Measurements from ENCODE around the gene DVL2. TPM values are rescaled to one million over a fixed set of nuclear protein-coding genes. Genes with fewer than 3 reads are reported as not detected.

Gene DVL2
- total and polyA plus RNA-seq, 2 of the 13 experiments (the other 11 are each of a cell fraction or from before 2014, with no cell fraction given): 5.7 to 38.2 TPM

DNA sequence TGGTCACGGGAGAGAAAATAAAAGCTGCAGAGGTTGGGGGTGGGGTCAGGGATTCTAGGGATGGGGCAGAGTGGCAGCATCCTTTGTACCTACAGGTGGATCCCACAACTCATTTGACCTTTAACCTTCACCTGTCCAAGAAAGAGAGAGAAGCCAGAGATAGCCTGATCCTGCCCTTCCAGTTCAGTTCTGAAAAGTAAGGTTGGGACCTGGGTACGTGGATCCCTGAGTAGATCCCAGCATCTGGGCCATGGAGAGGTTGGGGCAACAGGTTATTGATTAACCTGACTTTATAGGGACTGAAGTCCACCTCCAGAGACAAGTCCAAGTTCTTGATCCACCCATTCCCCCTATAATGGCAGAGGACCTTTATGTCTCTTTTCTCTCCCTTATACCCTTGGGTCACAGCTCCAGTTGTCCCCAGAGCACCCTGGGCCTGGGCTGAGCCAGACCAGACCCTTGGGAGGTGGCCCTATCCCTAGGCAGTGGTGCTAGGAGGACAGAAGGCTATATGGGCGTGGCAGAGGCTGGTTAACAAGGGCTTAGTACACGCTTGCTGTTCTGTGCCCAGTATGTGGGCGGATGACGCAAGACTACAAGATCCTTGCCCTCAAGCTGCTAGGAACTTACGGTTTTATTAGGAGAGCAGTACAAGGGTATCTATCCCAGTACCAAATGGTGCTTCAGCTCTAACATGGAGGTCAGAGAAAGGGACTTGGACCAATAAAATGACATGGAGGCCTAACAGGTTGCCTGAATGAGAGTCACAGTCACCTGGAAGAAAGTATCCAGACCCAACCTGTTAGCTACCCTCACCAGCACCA, 24.6 kb upstream of the DVL2 start:
- DNase-seq (ENCODE audit: low spot score) (peak; percentile 78), FAIRE-seq (peak; percentile 93), ATAC-seq (peak; percentile 83)
- peak overlapping the region; percentile 43 for H3K9ac ChIP-seq (ENCODE audit: insufficient read depth, low read depth, low read length)
- H2AFZ ChIP-seq (ENCODE audit: low read length): no peak overlapping the region
- BruUV-seq (replicated peaks): TSS peak; percentile 95
- peaks cover 3% of the 10 kb centered on the region for H3K79me2 ChIP-seq (ENCODE audit: insufficient read depth, low read length)
- H3K36me3 ChIP-seq (replicated peaks in 1 of 2; ENCODE audit: control insufficient read depth in 1 of 2, insufficient read depth in 2 of 2, low read length in 2 of 2): peaks cover 8 to 13% of the 10 kb centered on the region in 2 experiments; a peak in 4 of 5 replicates
- ChIA-PET POLR2A (interaction anchor here (0.6 to 3.5 kb wide), 12 partner anchors 8 to 368 kb away, joined by 3 to 35 read pairs (median 4); partner anchors contain the start of genes DVL2, GABARAP, NEURL4 and PHF23), CTCF (ENCODE audit: low intra/inter-chr PET ratio, low total read pairs) (no interaction called here)
- intact Hi-C loops (cut with micrococcal nuclease; ENCODE audit: unreplicated experiment) (no loop called here), in situ Hi-C loops (cut with HindIII; ENCODE audit: extremely low pct_ligation_motif_present, low pct_unique_long_range_greater_than_20kb) (no loop called here)
- peak overlapping the region; percentile 77 for H3K4me2 ChIP-seq (ENCODE audit: low read depth, low read length)
- H3K27me3 ChIP-seq (ENCODE audit: control insufficient read depth in 1 of 2, insufficient read depth in 2 of 2, low read length in 2 of 2): no peaks in the 10 kb centered on the region
- 8% methylated on average over 5 of the region's 7 CpGs for WGBS (ENCODE audit: low lambda C conversion rate)
- peak overlapping the region in 2 of 3 experiments; percentile 1 to 50; a peak in 3 of 6 replicates for H3K4me3 ChIP-seq (replicated peaks in 1 of 3; ENCODE audit: insufficient read depth in 1 of 3, low read depth in 2 of 3, low read length in 3 of 3)
- H3K4me1 ChIP-seq (ENCODE audit: insufficient read depth, low read length): peaks cover 53% of the 10 kb centered on the region
- H3K27ac ChIP-seq (ENCODE audit: extremely low read length, insufficient read depth, low read length): peak overlapping the region; percentile 70
- no peaks in the 10 kb centered on the region for H3K9me3 ChIP-seq (ENCODE audit: low read length)
- H4K20me1 ChIP-seq (ENCODE audit: insufficient read depth, low read length): no peaks in the 10 kb centered on the region
- TF ChIP-seq ONECUT2 (CRISPR knock-in tag; IDR thresholded peaks at IDR 0.05): peak; percentile 54
- peak; percentile 41 to 60; a peak in 3 of 4 replicates for TF ChIP-seq POLR2A (IDR thresholded peaks at IDR 0.05; ENCODE audit: insufficient read depth in 1 of 2, low read depth in 2 of 2, low read length in 2 of 2)
- peak; percentile 56; the same call in 1 of the 2 replicates for TF ChIP-seq CCDC6 (CRISPR knock-in tag; IDR thresholded peaks at IDR 0.05)
- TF ChIP-seq POLR2AphosphoS5 (IDR thresholded peaks at IDR 0.05; ENCODE audit: low read depth, low read length): peak; percentile 48; the same call in 1 of the 2 replicates
- TF ChIP-seq ETV6 (CRISPR knock-in tag; conservative IDR thresholded peaks at IDR 0.05): no peak
- TF ChIP-seq, protein P1, sequence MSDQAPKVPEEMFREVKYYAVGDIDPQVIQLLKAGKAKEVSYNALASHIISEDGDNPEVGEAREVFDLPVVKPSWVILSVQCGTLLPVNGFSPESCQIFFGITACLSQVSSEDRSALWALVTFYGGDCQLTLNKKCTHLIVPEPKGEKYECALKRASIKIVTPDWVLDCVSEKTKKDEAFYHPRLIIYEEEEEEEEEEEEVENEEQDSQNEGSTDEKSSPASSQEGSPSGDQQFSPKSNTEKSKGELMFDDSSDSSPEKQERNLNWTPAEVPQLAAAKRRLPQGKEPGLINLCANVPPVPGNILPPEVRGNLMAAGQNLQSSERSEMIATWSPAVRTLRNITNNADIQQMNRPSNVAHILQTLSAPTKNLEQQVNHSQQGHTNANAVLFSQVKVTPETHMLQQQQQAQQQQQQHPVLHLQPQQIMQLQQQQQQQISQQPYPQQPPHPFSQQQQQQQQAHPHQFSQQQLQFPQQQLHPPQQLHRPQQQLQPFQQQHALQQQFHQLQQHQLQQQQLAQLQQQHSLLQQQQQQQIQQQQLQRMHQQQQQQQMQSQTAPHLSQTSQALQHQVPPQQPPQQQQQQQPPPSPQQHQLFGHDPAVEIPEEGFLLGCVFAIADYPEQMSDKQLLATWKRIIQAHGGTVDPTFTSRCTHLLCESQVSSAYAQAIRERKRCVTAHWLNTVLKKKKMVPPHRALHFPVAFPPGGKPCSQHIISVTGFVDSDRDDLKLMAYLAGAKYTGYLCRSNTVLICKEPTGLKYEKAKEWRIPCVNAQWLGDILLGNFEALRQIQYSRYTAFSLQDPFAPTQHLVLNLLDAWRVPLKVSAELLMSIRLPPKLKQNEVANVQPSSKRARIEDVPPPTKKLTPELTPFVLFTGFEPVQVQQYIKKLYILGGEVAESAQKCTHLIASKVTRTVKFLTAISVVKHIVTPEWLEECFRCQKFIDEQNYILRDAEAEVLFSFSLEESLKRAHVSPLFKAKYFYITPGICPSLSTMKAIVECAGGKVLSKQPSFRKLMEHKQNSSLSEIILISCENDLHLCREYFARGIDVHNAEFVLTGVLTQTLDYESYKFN (CRISPR knock-in tag; conservative IDR thresholded peaks at IDR 0.05): peak; percentile 91
- TF ChIP-seq ZC3H13 (CRISPR knock-in tag; IDR thresholded peaks at IDR 0.05): no peak
- TF ChIP-seq ZNF501 (CRISPR knock-in tag; IDR thresholded peaks at IDR 0.05): peak; percentile 76
- no peak for TF ChIP-seq ZNF563 (CRISPR knock-in tag; IDR thresholded peaks at IDR 0.05)
- peak; percentile 93 for TF ChIP-seq ZNF33B (CRISPR knock-in tag; IDR thresholded peaks at IDR 0.05)
- TF ChIP-seq ATF1 (CRISPR knock-in tag; IDR thresholded peaks at IDR 0.05): 0 out of 2 replicates have a peak, but pooled peaks have one; percentile 28
- TF ChIP-seq TCF12 (IDR thresholded peaks at IDR 0.05): no peak
- TF ChIP-seq TCF12 (CRISPR knock-in tag; IDR thresholded peaks at IDR 0.05): 0 out of 2 replicates have a peak, but pooled peaks have one; percentile 31
- peak; percentile 87; the same call in 1 of the 2 replicates for TF ChIP-seq ZNF44 (CRISPR knock-in tag; IDR thresholded peaks at IDR 0.05)
- TF ChIP-seq MED8 (CRISPR knock-in tag; IDR thresholded peaks at IDR 0.05; ENCODE audit: insufficient replicate concordance): peak; percentile 64
- TF ChIP-seq ZNF124 (CRISPR knock-in tag; IDR thresholded peaks at IDR 0.05): peak; percentile 70; the same call in 1 of the 2 replicates
- TF ChIP-seq HDAC1 (CRISPR knock-in tag; IDR thresholded peaks at IDR 0.05): peak; percentile 59; the same call in 1 of the 2 replicates
- TF ChIP-seq ZNF143 (CRISPR knock-in tag; IDR thresholded peaks at IDR 0.05): peak; percentile 28; the same call in 1 of the 2 replicates
- TF ChIP-seq, protein P2, sequence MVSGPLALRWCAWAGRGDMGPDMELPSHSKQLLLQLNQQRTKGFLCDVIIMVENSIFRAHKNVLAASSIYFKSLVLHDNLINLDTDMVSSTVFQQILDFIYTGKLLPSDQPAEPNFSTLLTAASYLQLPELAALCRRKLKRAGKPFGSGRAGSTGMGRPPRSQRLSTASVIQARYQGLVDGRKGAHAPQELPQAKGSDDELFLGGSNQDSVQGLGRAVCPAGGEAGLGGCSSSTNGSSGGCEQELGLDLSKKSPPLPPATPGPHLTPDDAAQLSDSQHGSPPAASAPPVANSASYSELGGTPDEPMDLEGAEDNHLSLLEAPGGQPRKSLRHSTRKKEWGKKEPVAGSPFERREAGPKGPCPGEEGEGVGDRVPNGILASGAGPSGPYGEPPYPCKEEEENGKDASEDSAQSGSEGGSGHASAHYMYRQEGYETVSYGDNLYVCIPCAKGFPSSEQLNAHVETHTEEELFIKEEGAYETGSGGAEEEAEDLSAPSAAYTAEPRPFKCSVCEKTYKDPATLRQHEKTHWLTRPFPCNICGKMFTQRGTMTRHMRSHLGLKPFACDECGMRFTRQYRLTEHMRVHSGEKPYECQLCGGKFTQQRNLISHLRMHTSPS (CRISPR knock-in tag; IDR thresholded peaks at IDR 0.05; ENCODE audit: low read depth): peak; percentile 72

Data from HepG2 (cell line).